Prostate gland (tissue), 2 donors: ENCODE measurements around the gene NES. TPM values are rescaled to one million over a fixed set of nuclear protein-coding genes. Genes with fewer than 3 reads are reported as not detected.
A peak's percentile ranks its signal among the peaks of the same experiment; 100 is the strongest.

ENCODE experiments used
- DNase-seq: peaks from one replicate; pipeline ENCODE4 v3.0.0-alpha.2; 2019; ENCODE audit warnings: low spot score
- H3K27ac ChIP-seq, 2 donors: fragments of 200-600 bp; sonication (generic); 2 replicates each; pipeline ENCODE4 v1.5.1; 2017 to 2019
- H3K27me3 ChIP-seq: fragments of 200-600 bp; sonication (generic); replicated peaks from 2 replicates; pipeline ENCODE4 v1.5.1; 2019; ENCODE audit not compliant: insufficient read depth
- H3K36me3 ChIP-seq, 2 donors: fragments of 200-600 bp; sonication (generic); 1 replicate in 1 of 2; 2 replicates in 1 of 2; pipeline versions ENCODE4 v1.5.1 to v1.8.1; 2017 to 2019
- H3K4me1 ChIP-seq: fragments of 200-600 bp; sonication (generic); replicated peaks from 2 replicates; pipeline ENCODE4 v1.5.1; 2019
- H3K4me3 ChIP-seq, 2 donors: fragments of 200-600 bp; sonication (generic); 2 replicates each; pipeline ENCODE4 v1.5.1; 2017 to 2019
- H3K9me3 ChIP-seq: fragments of 200-600 bp; sonication (generic); 2 replicates; pipeline ENCODE4 v1.5.1; 2017
- CTCF ChIP-seq, 4 experiments: fragments of 200-600 bp in 2 of 4; fragments of 450-650 bp in 2 of 4; sonication (generic) in 2 of 4; IDR thresholded peaks; 1 replicate in 3 of 4; 2 replicates in 1 of 4; pipeline ENCODE4 v1.5.1; 2016 to 2019; ENCODE audit warnings: antibody characterized with exemption in 4 of 4, mild to moderate bottlenecking in 2 of 4, moderate library complexity in 2 of 4
- POLR2A ChIP-seq: fragments of 450-650 bp; IDR thresholded peaks from one replicate; pipeline ENCODE4 v1.6.1; 2016; ENCODE audit warnings: antibody characterized with exemption, mild to moderate bottlenecking
- POLR2AphosphoS5 ChIP-seq: sonication (generic); formaldehyde crosslinking; IDR thresholded peaks from one replicate; pipeline ENCODE4 v1.6.1; 2017; ENCODE audit warnings: antibody characterized with exemption
- WGBS: methylation state at CpG from one replicate; pipeline ENCODE4 v1.1.5; 2018; 5-methylcytosine and 5-hydroxymethylcytosine counted together
- intact Hi-C: fragments of 100-400 bp; cut with DNase I; formaldehyde crosslinking; loops from one replicate; pipeline ENCODE4 v1.14.2; 2022
- total RNA-seq, 2 donors: library from RNA; depleted of rRNA; stranded (reverse); fragments of >200 nt; gene quantifications; one replicate each; pipeline ENCODE4 v1.1.0, GENCODE V29; 2016

NES gene
- total RNA-seq, 2 donors from 2014 or later, result 11.2 to 33.4 TPM

GRCh38 chr1:156658945-156659574, 18.1 kb downstream of the NES start:
- 78% methylated on average over 10 of the region's 10 CpGs for WGBS
- intact Hi-C loops, result loop anchor here (5.0 kb wide), 1 partner anchor 272 kb away; no protein-coding TSS in a partner anchor
- no peaks in the 10 kb centered on the region for H3K36me3 ChIP-seq
- H3K4me3 ChIP-seq, result no peak overlapping the region
- H3K9me3 ChIP-seq, result no peaks in the 10 kb centered on the region
- no peak for TF ChIP-seq CTCF (IDR thresholded peaks at IDR 0.05)
- TF ChIP-seq POLR2AphosphoS5, result no peak
- no peak for TF ChIP-seq POLR2A
- peaks cover 7% of the 10 kb centered on the region for H3K4me1 ChIP-seq
- H3K27me3 ChIP-seq, result peaks cover 2% of the 10 kb centered on the region
- no peak overlapping the region for H3K27ac ChIP-seq
- no peak for DNase-seq

- Histone ChIP-seq H3K36me3 (no peaks in the 10 kb centered on the region), H3K27me3 (peaks cover 2% of the 10 kb centered on the region), H3K4me1 (peaks cover 7% of the 10 kb centered on the region), H3K27ac (no peak overlapping the region), H3K4me3 (no peak overlapping the region), H3K9me3 (no peaks in the 10 kb centered on the region)
- DNase-seq, result no peak
- WGBS, result 91% methylated on average over 14 of the region's 14 CpGs
- TF ChIP-seq CTCF (IDR thresholded peaks at IDR 0.05) (no peak), POLR2A (no peak), POLR2AphosphoS5 (no peak)
- intact Hi-C loops, result loop anchor here (5.0 kb wide), 1 partner anchor 271 kb away; no protein-coding TSS in a partner anchor
Observed at GRCh38 chr1:156658496-156658895, 18.7 kb downstream of the NES start.

GRCh38 chr1:156657741-156658319, 19.4 kb downstream of the NES start:
- WGBS, result 16% methylated on average over 15 of the region's 15 CpGs
- Histone ChIP-seq H3K27me3 (peaks cover 2% of the 10 kb centered on the region), H3K4me3 (no peak overlapping the region), H3K36me3 (no peaks in the 10 kb centered on the region), H3K27ac (no peak overlapping the region), H3K4me1 (peaks cover 7% of the 10 kb centered on the region), H3K9me3 (no peaks in the 10 kb centered on the region)
- no peak for DNase-seq
- intact Hi-C loops, result loop anchor here (1.0 to 5.0 kb wide), 3 partner anchors 32 to 271 kb away; no protein-coding TSS in a partner anchor
- TF ChIP-seq POLR2A, result no peak
- no peak for TF ChIP-seq POLR2AphosphoS5
- no peak for TF ChIP-seq CTCF (IDR thresholded peaks at IDR 0.05)

- DNase-seq, result peak; percentile 57
- no peaks in the 10 kb centered on the region for H3K36me3 ChIP-seq
- intact Hi-C loops, result loop anchor here (1.0 to 5.0 kb wide), 3 partner anchors 31 to 270 kb away; no protein-coding TSS in a partner anchor
- no peaks in the 10 kb centered on the region for H3K9me3 ChIP-seq
- no peak overlapping the region for H3K27ac ChIP-seq
- H3K4me1 ChIP-seq, result peaks cover 7% of the 10 kb centered on the region
- TF ChIP-seq CTCF (IDR thresholded peaks at IDR 0.05) (peak; percentile 85 to 92 (median 88)), POLR2A (no peak)
- 2% methylated on average over 54 of the region's 54 CpGs for WGBS
- peak overlapping the region in 1 of 2 donors; percentile 16 for H3K4me3 ChIP-seq
- H3K27me3 ChIP-seq, result peaks cover 2% of the 10 kb centered on the region
Observed at GRCh38 chr1:156656806-156657740, 20.1 kb downstream of the NES start.
